Ovary (tissue), 9 donors: ENCODE measurements around the gene NUDT8. TPM values are rescaled to one million over a fixed set of nuclear protein-coding genes. Genes with fewer than 3 reads are reported as not detected.

ENCODE experiments used
- DNase-seq, 5 donors: peaks; one replicate each; pipeline ENCODE4 v3.0.0-alpha.2; 2019 to 2020
- H3K27ac ChIP-seq, 2 donors: fragments of 200-600 bp; one replicate each; pipeline versions ENCODE4 v1.5.1 to v1.8.0; 2019 to 2022
- H3K27me3 ChIP-seq: fragments of 200-600 bp; one replicate; pipeline ENCODE4 v1.8.0; 2022
- H3K36me3 ChIP-seq: fragments of 200-600 bp; sonication (generic); one replicate; pipeline ENCODE4 v1.5.1; 2019
- H3K4me1 ChIP-seq: one replicate; pipeline ENCODE4 v1.8.1; 2013; ENCODE audit warnings: mild to moderate bottlenecking, moderate library complexity; ENCODE audit not compliant: insufficient read depth
- H3K4me3 ChIP-seq: fragments of 200-600 bp; sonication (generic); one replicate; pipeline ENCODE4 v1.5.1; 2017
- H3K9me3 ChIP-seq, 2 donors: fragments of 200-600 bp in 1 of 2; sonication (generic) in 1 of 2; one replicate each; pipeline versions ENCODE4 v1.5.1 to v1.8.1; 2013 to 2019; ENCODE audit warnings: mild to moderate bottlenecking in 1 of 2, moderate library complexity in 1 of 2
- CTCF ChIP-seq, 3 donors: fragments of 450-650 bp in 2 of 3; fragments of 200-600 bp in 1 of 3; IDR thresholded peaks; one replicate each; pipeline versions ENCODE4 v1.5.1 to v1.8.0; 2016 to 2022; ENCODE audit warnings: antibody characterized with exemption in 3 of 3, mild to moderate bottlenecking in 1 of 3
- EP300 ChIP-seq: sonication (generic); formaldehyde crosslinking; IDR thresholded peaks from one replicate; pipeline ENCODE4 v1.6.1; 2017; ENCODE audit warnings: antibody characterized with exemption
- POLR2A ChIP-seq: fragments of 450-650 bp; IDR thresholded peaks from one replicate; pipeline ENCODE4 v1.6.1; 2017; ENCODE audit warnings: antibody characterized with exemption, mild to moderate bottlenecking, moderate library complexity
- WGBS, 3 donors: extraction: QIAGEN DNeasy Blood & Tissue Kit in 1 of 3; methylation state at CpG; one replicate each; pipeline versions ENCODE4 v1.1.5 to v1.1.7; 2013 to 2017; 5-methylcytosine and 5-hydroxymethylcytosine counted together
- intact Hi-C, 4 donors: fragments of 100-400 bp; cut with DNase I; formaldehyde crosslinking; loops; one replicate each; pipeline versions ENCODE4 v1.11.0 to v1.15.1; 2022 to 2023
- polyA plus RNA-seq, 2 donors: library from polyadenylated mRNA; stranded (reverse); fragments of 200-250 nt in 1 of 2; fragments of 350-450 nt in 1 of 2; fragmentation: Illumina TruSeq in 1 of 2; extraction: RNeasy Lipid Tissue Mini Kit (QIAGEN cat#74804) in 1 of 2; gene quantifications; one replicate each; pipeline ENCODE4 v1.2.3, GENCODE V29; 2013 to 2014
- total RNA-seq, 7 donors: library from RNA; depleted of rRNA in 2 of 7; stranded (reverse); fragments of >200 nt in 2 of 7; fragmentation: NEBNext Ultra II Directional in 3 of 7; extraction: Animal tissue kit (Norgen Biotek cat#: 25700) in 3 of 7; gene quantifications; one replicate each; pipeline versions ENCODE4 v1.1.0 to v1.2.4, GENCODE V29; 2016 to 2023
- donor health status: DM: no; HTN: no; CAD: no; lungs with moderate emphysema.
- donor health status: DM: no; HTN: no; CAD: no.
- donor health status: Bipolar disorder and iron deficiency.
- donor health status: DM: yes; HTN: yes; CAD: no.
- donor health status: DM: no; HTN: no; CAD: no.
- donor health status: DM: yes; HTN: yes; CAD: no.

The NUDT8 gene
- total and polyA plus RNA-seq, 9 donors: 5.0 to 10.5 (median 7.3) TPM; not detected in 1

GRCh38 chr11:67630943-67631331 is 1.2 kb upstream of the NUDT8 start:
- 35 to 56% (median 41%) methylated on average over 16 of the region's 16 CpGs for WGBS, 3 donors
- intact Hi-C loops: no loop called here

GRCh38 chr11:67630228-67630942 is 648 bp upstream of the NUDT8 start:
- Histone ChIP-seq H3K4me3 (peak overlapping the region; percentile 81), H3K27me3 (no peaks in the 10 kb centered on the region), H3K27ac (peak overlapping the region; percentile 66 to 79), H3K36me3 (no peaks in the 10 kb centered on the region), H3K4me1 (peaks cover 5% of the 10 kb centered on the region), H3K9me3 (no peaks in the 10 kb centered on the region)
- intact Hi-C loops: no loop called here
- peak; percentile 98 to 100 (median 99) for DNase-seq
- 0 to 1% (median 0%) methylated on average over 61 to 70 of the region's 70 CpGs for whole genome bisulfite sequencing, 3 donors
- TF ChIP-seq POLR2A: peak; percentile 28
- TF ChIP-seq EP300: no peak
- TF ChIP-seq CTCF (IDR thresholded peaks at IDR 0.05): peak; percentile 54 to 57 (median 56)

More at GRCh38 chr11:67630943-67631331, 1.2 kb upstream of the NUDT8 start:
- Histone ChIP-seq H3K4me3 (peak overlapping the region; percentile 81), H3K4me1 (peaks cover 5% of the 10 kb centered on the region), H3K27ac (peak overlapping the region; percentile 60 to 79), H3K36me3 (no peaks in the 10 kb centered on the region), H3K9me3 (no peaks in the 10 kb centered on the region), H3K27me3 (no peaks in the 10 kb centered on the region)
- no peak for DNase-seq
- TF ChIP-seq POLR2A: no peak
- TF ChIP-seq EP300: no peak
- peak in 1 of 3 donors; percentile 7 for TF ChIP-seq CTCF (IDR thresholded peaks at IDR 0.05)

GRCh38 chr11:67628710-67629385 is 889 bp downstream of the NUDT8 start:
- Histone ChIP-seq H3K4me1 (peaks cover 5% of the 10 kb centered on the region), H3K27me3 (no peaks in the 10 kb centered on the region), H3K36me3 (no peaks in the 10 kb centered on the region), H3K9me3 (no peaks in the 10 kb centered on the region), H3K27ac (peak overlapping the region; percentile 66 to 79), H3K4me3 (peak overlapping the region; percentile 81)
- peak in 4 of 5 donors; percentile 29 to 62 (median 56) for DNase-seq
- intact Hi-C loops: no loop called here
- 47 to 57% (median 53%) methylated on average over 20 to 25 of the region's 25 CpGs for WGBS, 3 donors
- TF ChIP-seq EP300 (no peak), CTCF (IDR thresholded peaks at IDR 0.05) (no peak), POLR2A (no peak)

GRCh38 chr11:67627812-67628624 is 1.7 kb downstream of the NUDT8 start:
- H3K27ac ChIP-seq: no peak overlapping the region
- no peaks in the 10 kb centered on the region for H3K9me3 ChIP-seq
- no peaks in the 10 kb centered on the region for H3K27me3 ChIP-seq
- DNase-seq: peak in 3 of 5 donors; percentile 22 to 45 (median 34)
- no peaks in the 10 kb centered on the region for H3K36me3 ChIP-seq
- H3K4me1 ChIP-seq: peaks cover 5% of the 10 kb centered on the region
- no peak overlapping the region for H3K4me3 ChIP-seq
- TF ChIP-seq POLR2A (no peak), EP300 (no peak), CTCF (IDR thresholded peaks at IDR 0.05) (no peak)
- WGBS, 3 donors: 79 to 83% (median 82%) methylated on average over 15 of the region's 15 CpGs
- intact Hi-C loops: no loop called here
